Hepatocyte (in vitro differentiated cells): ENCODE data around the gene MRPL20. TPM values are rescaled to one million over a fixed set of nuclear protein-coding genes. Genes with fewer than 3 reads are reported as not detected.
A peak's percentile ranks its signal among the peaks of the same experiment; 100 is the strongest.

Experiments
- DNase-seq: peaks from one replicate; pipeline ENCODE4 v3.0.0-alpha.2; 2016; ENCODE audit warnings: low spot score
- H2AFZ ChIP-seq: fragments of 200-600 bp; sonication (generic); 2 replicates; pipeline ENCODE4 v1.6.0; 2016; ENCODE audit warnings: antibody characterized with exemption, mild to moderate bottlenecking
- H3K27ac ChIP-seq: fragments of 200-600 bp; sonication (generic); 2 replicates; pipeline ENCODE4 v1.5.1; 2016; ENCODE audit warnings: mild to moderate bottlenecking
- H3K27me3 ChIP-seq: fragments of 200-600 bp; sonication (generic); 2 replicates; pipeline ENCODE4 v1.6.1; 2016
- H3K36me3 ChIP-seq: fragments of 200-600 bp; sonication (generic); replicated peaks from 2 replicates; pipeline ENCODE4 v1.5.1; 2016; ENCODE audit warnings: low read depth; ENCODE audit not compliant: insufficient read depth
- H3K4me1 ChIP-seq: fragments of 200-600 bp; sonication (generic); 2 replicates; pipeline ENCODE4 v1.5.1; 2016; ENCODE audit warnings: mild to moderate bottlenecking, moderate library complexity; ENCODE audit not compliant: insufficient read depth
- H3K4me2 ChIP-seq: fragments of 200-600 bp; sonication (generic); 2 replicates; pipeline ENCODE4 v1.6.0; 2016
- H3K4me3 ChIP-seq: fragments of 200-600 bp; sonication (generic); 2 replicates; pipeline ENCODE4 v1.5.1; 2016; ENCODE audit warnings: mild to moderate bottlenecking
- H3K79me2 ChIP-seq: fragments of 200-600 bp; sonication (generic); 2 replicates; pipeline ENCODE4 v1.6.0; 2017; ENCODE audit warnings: mild to moderate bottlenecking
- H3K9me2 ChIP-seq: fragments of 200-600 bp; sonication (generic); replicated peaks from 2 replicates; pipeline ENCODE4 v1.6.0; 2017; ENCODE audit warnings: mild to moderate bottlenecking; ENCODE audit not compliant: insufficient read depth
- H3K9me3 ChIP-seq: fragments of 200-600 bp; sonication (generic); 2 replicates; pipeline ENCODE4 v1.5.1; 2016; ENCODE audit warnings: low read depth, mild to moderate bottlenecking
- H4K20me1 ChIP-seq: fragments of 200-600 bp; sonication (generic); 2 replicates; pipeline ENCODE4 v1.6.0; 2016; ENCODE audit warnings: mild to moderate bottlenecking; ENCODE audit not compliant: insufficient read depth, poor library complexity, severe bottlenecking
- EZH2 ChIP-seq: fragments of 200-600 bp; sonication (generic); IDR thresholded peaks from 2 replicates; pipeline ENCODE4 v1.6.1; 2016; ENCODE audit warnings: antibody characterized with exemption, mild to moderate bottlenecking, borderline replicate concordance
- EZH2phosphoT487 ChIP-seq: fragments of 200-600 bp; sonication (generic); IDR thresholded peaks from one replicate; pipeline ENCODE4 v1.6.1; 2018; ENCODE audit warnings: antibody characterized with exemption, mild to moderate bottlenecking, low read depth, moderate library complexity; ENCODE audit not compliant: unreplicated experiment, severe bottlenecking
- WGBS: methylation state at CpG from one replicate; pipeline ENCODE4 v1.1.6; 2016; ENCODE audit warnings: low lambda C conversion rate; ENCODE audit errors: missing lambda C conversion rate; 5-methylcytosine and 5-hydroxymethylcytosine counted together
- polyA plus RNA-seq: library from polyadenylated mRNA; unstranded; fragments of >200 nt; fragmentation: Nextera tagmentation; extraction: Ambion mirVana; gene quantifications from 2 replicates; pipeline ENCODE4 v1.2.1, GENCODE V29; 2016
- total RNA-seq: library from RNA; depleted of rRNA; stranded (reverse); fragments of >200 nt; gene quantifications from 2 replicates; pipeline ENCODE4 v1.2.3, GENCODE V29; 2014
- TF ChIP-seq, protein P1 (sequence below): fragments of 200-600 bp; sonication (generic); IDR thresholded peaks from 2 replicates; pipeline ENCODE4 v1.5.1; 2016; ENCODE audit warnings: antibody characterized with exemption, mild to moderate bottlenecking; ENCODE audit not compliant: poor library complexity

Gene MRPL20
- total and polyA plus RNA-seq, 2 experiments from 2014 or later = 107 to 193 TPM

DNA sequence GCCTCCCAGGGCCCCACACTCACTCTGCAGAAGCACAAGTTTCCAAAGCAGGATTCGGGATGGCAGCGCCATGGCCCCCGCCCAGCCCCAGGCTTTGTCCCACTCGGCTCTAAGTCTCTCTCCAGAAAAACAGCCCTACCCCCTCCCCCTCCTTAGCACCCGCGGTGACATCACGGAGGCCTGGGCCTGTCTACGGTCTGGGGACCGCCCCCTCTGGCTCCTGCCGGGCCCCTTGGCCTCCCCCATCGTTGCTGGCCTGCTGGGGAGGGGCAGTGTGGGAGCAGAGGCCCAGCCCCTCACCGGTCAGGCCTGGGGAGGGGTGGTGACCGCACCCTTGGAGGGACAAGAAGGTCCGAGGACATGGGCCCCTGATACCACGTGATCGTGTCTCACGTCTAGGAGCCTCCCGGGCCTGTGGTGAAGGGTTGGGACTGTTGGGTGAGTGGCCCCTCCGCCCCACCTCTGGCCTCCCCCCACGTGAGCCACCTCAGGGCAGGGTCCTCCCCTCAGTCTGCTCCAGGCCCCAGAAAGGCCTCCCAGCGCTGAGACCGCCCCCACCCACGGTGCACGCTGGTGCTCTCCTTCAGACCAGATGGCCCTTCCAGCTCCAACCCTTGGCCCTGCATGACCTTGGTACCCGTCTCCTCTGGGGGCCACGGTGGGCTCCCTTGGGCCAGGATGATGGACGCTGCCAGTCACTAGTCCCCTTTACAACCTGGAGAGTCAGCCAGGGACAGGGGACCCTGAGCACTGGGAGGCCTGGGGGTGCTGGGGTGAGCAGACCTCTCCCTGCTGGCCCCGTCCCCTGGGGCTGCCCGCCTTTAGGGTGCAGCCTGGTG is 48.4 kb downstream of the MRPL20 start, which contains the start of gene MXRA8:
TSS of gene MXRA8 (minus strand) at position 123 of the 839 bp plus-strand sequence. CDS start at position 72, 51 bp downstream.
- Histone ChIP-seq H3K27ac (peak within 1 kb of the TSS; percentile 97), H2AFZ (no peak within 1 kb of the TSS), H3K36me3 (no peaks in the 10 kb centered on the region), H3K79me2 (peaks cover 41% of the 10 kb centered on the region), H3K4me1 (peaks cover 64% of the 10 kb centered on the region), H3K4me3 (peak within 1 kb of the TSS; percentile 40), H3K9me3 (no peaks in the 10 kb centered on the region), H3K9me2 (no peaks in the 10 kb centered on the region), H3K27me3 (no peaks in the 10 kb centered on the region), H3K4me2 (peak within 1 kb of the TSS; percentile 90), H4K20me1 (peaks cover 16% of the 10 kb centered on the region)
- DNase-seq = peak; percentile 91
- WGBS = 30% methylated on average over 18 of the region's 29 CpGs
- TF ChIP-seq, protein P1, sequence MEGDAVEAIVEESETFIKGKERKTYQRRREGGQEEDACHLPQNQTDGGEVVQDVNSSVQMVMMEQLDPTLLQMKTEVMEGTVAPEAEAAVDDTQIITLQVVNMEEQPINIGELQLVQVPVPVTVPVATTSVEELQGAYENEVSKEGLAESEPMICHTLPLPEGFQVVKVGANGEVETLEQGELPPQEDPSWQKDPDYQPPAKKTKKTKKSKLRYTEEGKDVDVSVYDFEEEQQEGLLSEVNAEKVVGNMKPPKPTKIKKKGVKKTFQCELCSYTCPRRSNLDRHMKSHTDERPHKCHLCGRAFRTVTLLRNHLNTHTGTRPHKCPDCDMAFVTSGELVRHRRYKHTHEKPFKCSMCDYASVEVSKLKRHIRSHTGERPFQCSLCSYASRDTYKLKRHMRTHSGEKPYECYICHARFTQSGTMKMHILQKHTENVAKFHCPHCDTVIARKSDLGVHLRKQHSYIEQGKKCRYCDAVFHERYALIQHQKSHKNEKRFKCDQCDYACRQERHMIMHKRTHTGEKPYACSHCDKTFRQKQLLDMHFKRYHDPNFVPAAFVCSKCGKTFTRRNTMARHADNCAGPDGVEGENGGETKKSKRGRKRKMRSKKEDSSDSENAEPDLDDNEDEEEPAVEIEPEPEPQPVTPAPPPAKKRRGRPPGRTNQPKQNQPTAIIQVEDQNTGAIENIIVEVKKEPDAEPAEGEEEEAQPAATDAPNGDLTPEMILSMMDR = no peak
- no peak for TF ChIP-seq EZH2
- no peak for TF ChIP-seq EZH2phosphoT487

DNA sequence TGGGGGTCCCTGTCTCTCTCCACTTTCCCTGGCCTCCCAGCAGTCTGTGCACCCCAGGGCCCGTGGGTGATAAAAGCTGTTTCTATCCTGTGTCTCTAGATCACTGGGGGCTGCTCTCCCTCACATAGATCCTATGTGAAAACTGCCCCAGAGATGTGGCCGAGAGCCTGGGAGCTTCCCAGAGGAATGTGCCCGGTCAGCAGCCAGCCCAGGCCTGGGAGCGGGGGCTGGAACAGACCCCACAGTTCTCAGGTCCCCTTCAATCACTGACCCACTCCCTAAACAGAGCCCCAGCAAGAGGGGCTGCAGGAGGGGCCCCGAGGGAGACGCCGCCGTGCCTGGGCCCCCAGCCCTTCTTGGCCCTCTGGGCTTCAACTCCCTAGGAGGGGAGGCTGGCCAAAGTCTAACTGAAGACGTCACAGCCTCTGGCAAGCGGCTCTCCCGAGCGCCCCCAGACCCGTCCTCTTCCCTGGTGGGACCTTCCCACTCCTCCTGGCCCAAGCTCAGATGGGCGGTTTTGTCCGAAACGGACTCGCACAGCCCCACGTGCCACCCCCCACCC is 49.1 kb downstream of the MRPL20 start:
- H3K9me3 ChIP-seq = no peaks in the 10 kb centered on the region
- peak; percentile 74 for DNase-seq
- WGBS = 13% methylated on average over 14 of the region's 18 CpGs
- peak overlapping the region; percentile 40 for H3K4me3 ChIP-seq
- H3K4me1 ChIP-seq = peaks cover 64% of the 10 kb centered on the region
- H3K27me3 ChIP-seq = no peaks in the 10 kb centered on the region
- H3K9me2 ChIP-seq = no peaks in the 10 kb centered on the region
- H3K27ac ChIP-seq = peak overlapping the region; percentile 97
- peaks cover 41% of the 10 kb centered on the region for H3K79me2 ChIP-seq
- no peak for TF ChIP-seq EZH2phosphoT487
- TF ChIP-seq, protein P1 = no peak
- TF ChIP-seq EZH2 = no peak
- no peak overlapping the region for H2AFZ ChIP-seq
- H3K36me3 ChIP-seq = no peaks in the 10 kb centered on the region
- H3K4me2 ChIP-seq = peak overlapping the region; percentile 90
- peaks cover 16% of the 10 kb centered on the region for H4K20me1 ChIP-seq

DNA sequence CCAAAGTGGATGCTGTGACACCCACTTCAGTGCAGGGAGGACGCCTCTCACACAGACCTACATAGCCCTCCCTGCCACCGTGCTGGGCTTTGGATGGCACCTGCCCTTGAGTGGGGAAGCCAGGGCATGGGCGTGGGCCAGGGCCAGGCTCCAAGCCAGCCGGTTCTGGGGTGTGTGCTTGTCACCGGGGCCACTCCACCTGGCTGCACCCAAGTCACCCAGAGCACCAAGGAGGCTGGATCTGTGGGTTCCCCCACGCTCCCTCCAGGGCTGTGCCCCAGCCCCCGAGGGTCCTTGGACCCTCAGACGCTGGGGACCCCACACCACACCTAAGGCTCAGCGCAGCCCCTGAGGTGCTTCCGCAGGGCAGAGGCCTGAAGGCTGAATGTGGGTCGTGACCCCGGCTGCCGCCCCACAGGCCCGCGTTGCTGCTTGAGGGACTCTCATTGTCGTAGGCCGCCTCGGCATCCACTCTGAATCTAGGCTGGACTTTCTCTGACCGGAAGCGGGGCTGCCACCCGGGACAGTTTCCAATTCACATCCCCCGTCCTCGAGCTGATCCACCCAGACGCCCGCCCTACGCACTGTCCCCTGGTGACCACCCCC is 50.2 kb downstream of the MRPL20 start:
- H3K36me3 ChIP-seq = no peaks in the 10 kb centered on the region
- H3K4me2 ChIP-seq = peak overlapping the region; percentile 90
- no peak overlapping the region for H2AFZ ChIP-seq
- H3K27me3 ChIP-seq = no peaks in the 10 kb centered on the region
- peak overlapping the region; percentile 97 for H3K27ac ChIP-seq
- no peaks in the 10 kb centered on the region for H3K9me3 ChIP-seq
- 62% methylated on average over 20 of the region's 26 CpGs for WGBS
- peaks cover 60% of the 10 kb centered on the region for H3K4me1 ChIP-seq
- peaks cover 41% of the 10 kb centered on the region for H3K79me2 ChIP-seq
- H3K9me2 ChIP-seq = no peaks in the 10 kb centered on the region
- H4K20me1 ChIP-seq = peaks cover 16% of the 10 kb centered on the region
- H3K4me3 ChIP-seq = peak overlapping the region; percentile 40
- no peak for DNase-seq
- TF ChIP-seq EZH2phosphoT487 (no peak), EZH2 (no peak)
- TF ChIP-seq, protein P1 = no peak
